Chondrocyte (in vitro differentiated cells): ENCODE measurements around the gene MTCH1. TPM values are rescaled to one million over a fixed set of nuclear protein-coding genes. Genes with fewer than 3 reads are reported as not detected.

ENCODE experiments used
- DNase-seq: peaks from one replicate; pipeline ENCODE4 v3.0.0; 2021; ENCODE audit warnings: mixed read lengths, low spot score
- H3K27ac Mint-ChIP-seq: one replicate; pipeline ENCODE4 v1.8.0; 2021; ENCODE audit warnings: mild to moderate bottlenecking, moderate library complexity, mixed read lengths; ENCODE audit not compliant: unreplicated experiment
- H3K27me3 Mint-ChIP-seq: 2 replicates; pipeline ENCODE4 v1.8.0; 2021; ENCODE audit warnings: low read depth, mixed read lengths
- H3K36me3 Mint-ChIP-seq: 2 replicates; pipeline ENCODE4 v1.8.0; 2021; ENCODE audit warnings: low read depth, mixed read lengths
- H3K4me1 Mint-ChIP-seq: 2 replicates; pipeline ENCODE4 v1.8.0; 2021; ENCODE audit warnings: low read depth, mild to moderate bottlenecking, mixed read lengths
- H3K4me3 Mint-ChIP-seq: one replicate; pipeline ENCODE4 v1.8.0; 2021; ENCODE audit warnings: mild to moderate bottlenecking, moderate library complexity, mixed read lengths; ENCODE audit not compliant: unreplicated experiment
- H3K9me3 Mint-ChIP-seq: 2 replicates; pipeline ENCODE4 v1.8.0; 2021; ENCODE audit warnings: low read depth, mixed read lengths
- CTCF ChIP-seq: fragments of 200-600 bp; sonication (generic); IDR thresholded peaks from 2 replicates; pipeline ENCODE4 v1.5.0; 2021; ENCODE audit warnings: antibody characterized with exemption, mild to moderate bottlenecking, moderate library complexity
- total RNA-seq: library from RNA; stranded (reverse); gene quantifications from 3 replicates; pipeline ENCODE4 v1.2.1, GENCODE V29; 2021

MTCH1 gene
- total RNA-seq, 1 donor from 2014 or later: 188 TPM

- TF ChIP-seq CTCF: no peak
- DNase-seq: no peak
- Mint-ChIP-seq H3K4me3 (no peak overlapping the region), H3K9me3 (no peaks in the 10 kb centered on the region), H3K27ac (no peak overlapping the region), H3K4me1 (no peaks in the 10 kb centered on the region), H3K27me3 (no peaks in the 10 kb centered on the region), H3K36me3 (no peaks in the 10 kb centered on the region)
Observed at GRCh38 chr6:37008484-37009465, 22.8 kb upstream of the MTCH1 start.

- no peaks in the 10 kb centered on the region for H3K4me1 Mint-ChIP-seq
- no peak overlapping the region for H3K4me3 Mint-ChIP-seq
- no peaks in the 10 kb centered on the region for H3K9me3 Mint-ChIP-seq
- no peak for DNase-seq
- H3K27ac Mint-ChIP-seq: no peak overlapping the region
- H3K27me3 Mint-ChIP-seq: no peaks in the 10 kb centered on the region
- no peaks in the 10 kb centered on the region for H3K36me3 Mint-ChIP-seq
- TF ChIP-seq CTCF: no peak
Observed at GRCh38 chr6:37007340-37008043, 21.5 kb upstream of the MTCH1 start.

GRCh38 chr6:37006793-37007339 is 20.9 kb upstream of the MTCH1 start:
- no peak for DNase-seq

GRCh38 chr6:37005827-37006567 is 20.0 kb upstream of the MTCH1 start:
- no peaks in the 10 kb centered on the region for H3K4me1 Mint-ChIP-seq
- H3K36me3 Mint-ChIP-seq: no peaks in the 10 kb centered on the region
- DNase-seq: no peak
- H3K27ac Mint-ChIP-seq: no peak overlapping the region
- H3K27me3 Mint-ChIP-seq: peaks cover 4% of the 10 kb centered on the region
- H3K9me3 Mint-ChIP-seq: no peaks in the 10 kb centered on the region
- H3K4me3 Mint-ChIP-seq: no peak overlapping the region
- no peak for TF ChIP-seq CTCF

More at GRCh38 chr6:37006793-37007339, 20.9 kb upstream of the MTCH1 start:
- Mint-ChIP-seq H3K27ac (no peak overlapping the region), H3K9me3 (no peaks in the 10 kb centered on the region), H3K4me3 (no peak overlapping the region), H3K36me3 (no peaks in the 10 kb centered on the region), H3K4me1 (no peaks in the 10 kb centered on the region), H3K27me3 (peaks cover 4% of the 10 kb centered on the region)
- no peak for TF ChIP-seq CTCF
